ENCODE data around the gene CD9. TPM values are rescaled to one million over a fixed set of nuclear protein-coding genes. Genes with fewer than 3 reads are reported as not detected.

CD9 gene
- total and polyA plus RNA-seq, 12 donors = 14.9 to 461 (median 276) TPM

DNA sequence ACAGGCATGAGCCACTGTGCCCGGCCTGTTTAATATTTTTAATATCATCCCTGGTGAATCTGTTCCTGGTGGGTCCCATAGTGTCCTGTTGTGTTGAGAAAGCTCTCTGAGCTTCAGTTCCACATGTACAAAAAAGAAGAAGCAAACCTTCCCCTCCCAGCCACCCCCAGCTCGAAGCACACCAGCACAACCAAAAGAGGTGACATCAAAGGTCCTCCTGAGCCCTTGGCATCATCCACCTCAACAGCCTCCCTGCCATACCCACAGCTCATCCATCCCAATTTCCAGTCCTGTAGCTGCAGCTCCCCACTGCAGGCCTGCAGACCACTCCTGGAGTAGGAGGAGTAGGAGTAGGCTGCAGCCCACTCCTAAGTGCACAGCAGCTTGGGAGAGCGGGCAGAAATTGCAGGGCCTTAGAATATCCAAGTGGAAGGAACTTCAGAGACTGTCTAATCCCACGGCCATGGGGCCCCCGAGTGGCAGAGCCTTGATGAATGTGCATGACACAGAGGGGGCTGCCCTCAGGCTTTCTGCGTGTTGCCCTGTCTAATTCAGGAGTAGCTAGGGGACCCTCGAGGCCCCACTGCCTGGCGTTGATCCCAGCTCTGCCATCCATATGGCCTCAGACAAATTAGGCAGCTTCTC, 36.7 kb upstream of the CD9 start:
- intact Hi-C loops (cut with DNase I) = no loop called here
- Histone ChIP-seq H3K27me3 (no peaks in the 10 kb centered on the region), H3K4me3 (no peak overlapping the region), H3K36me3 (replicated peaks in 1 of 2) (no peaks in the 10 kb centered on the region), H3K9me3 (replicated peaks in 1 of 3) (no peaks in the 10 kb centered on the region), H3K4me1 (replicated peaks in 1 of 2) (peaks cover 18 to 21% of the 10 kb centered on the region in 2 donors), H3K27ac (no peak overlapping the region)
- WGBS, 4 donors = 77 to 97% (median 84%) methylated on average over 2 to 8 of the region's 8 CpGs
- TF ChIP-seq, protein P1, sequence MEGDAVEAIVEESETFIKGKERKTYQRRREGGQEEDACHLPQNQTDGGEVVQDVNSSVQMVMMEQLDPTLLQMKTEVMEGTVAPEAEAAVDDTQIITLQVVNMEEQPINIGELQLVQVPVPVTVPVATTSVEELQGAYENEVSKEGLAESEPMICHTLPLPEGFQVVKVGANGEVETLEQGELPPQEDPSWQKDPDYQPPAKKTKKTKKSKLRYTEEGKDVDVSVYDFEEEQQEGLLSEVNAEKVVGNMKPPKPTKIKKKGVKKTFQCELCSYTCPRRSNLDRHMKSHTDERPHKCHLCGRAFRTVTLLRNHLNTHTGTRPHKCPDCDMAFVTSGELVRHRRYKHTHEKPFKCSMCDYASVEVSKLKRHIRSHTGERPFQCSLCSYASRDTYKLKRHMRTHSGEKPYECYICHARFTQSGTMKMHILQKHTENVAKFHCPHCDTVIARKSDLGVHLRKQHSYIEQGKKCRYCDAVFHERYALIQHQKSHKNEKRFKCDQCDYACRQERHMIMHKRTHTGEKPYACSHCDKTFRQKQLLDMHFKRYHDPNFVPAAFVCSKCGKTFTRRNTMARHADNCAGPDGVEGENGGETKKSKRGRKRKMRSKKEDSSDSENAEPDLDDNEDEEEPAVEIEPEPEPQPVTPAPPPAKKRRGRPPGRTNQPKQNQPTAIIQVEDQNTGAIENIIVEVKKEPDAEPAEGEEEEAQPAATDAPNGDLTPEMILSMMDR (IDR thresholded peaks at IDR 0.05) = no peak
- no peak for TF ChIP-seq POLR2A (IDR thresholded peaks at IDR 0.05)
- DNase-seq = no peak

DNA sequence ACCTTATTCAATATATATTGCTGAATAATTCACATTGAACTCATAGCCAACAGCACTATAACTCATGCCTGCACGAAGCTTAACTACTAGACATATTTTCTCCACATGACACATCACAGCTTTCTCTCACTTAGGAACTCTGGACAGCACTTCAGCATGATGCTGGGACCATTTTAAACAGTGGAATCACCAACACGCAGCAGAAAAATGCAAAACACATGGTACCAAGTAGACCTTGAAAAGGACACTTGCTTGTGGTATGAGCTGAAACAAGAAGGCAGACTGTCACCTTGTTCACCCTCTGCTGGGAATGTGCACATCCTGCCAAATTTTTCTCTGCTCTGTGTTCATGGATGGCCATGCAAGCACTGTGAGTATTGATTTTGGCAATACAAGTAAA, 34.8 kb upstream of the CD9 start:
- no peaks in the 10 kb centered on the region for H3K9me3 ChIP-seq (replicated peaks in 1 of 3)
- 68 to 79% (median 71%) methylated on average over 2 of the region's 2 CpGs for WGBS, 4 donors
- H3K27me3 ChIP-seq = no peaks in the 10 kb centered on the region
- TF ChIP-seq, protein P1 (IDR thresholded peaks at IDR 0.05) = no peak
- no peak for TF ChIP-seq POLR2A (IDR thresholded peaks at IDR 0.05)
- peaks cover 18 to 23% of the 10 kb centered on the region in 2 donors for H3K4me1 ChIP-seq (replicated peaks in 1 of 2)
- H3K27ac ChIP-seq = no peak overlapping the region
- intact Hi-C loops (cut with DNase I) = no loop called here
- no peak for DNase-seq
- H3K36me3 ChIP-seq (replicated peaks in 1 of 2) = no peaks in the 10 kb centered on the region
- H3K4me3 ChIP-seq = no peak overlapping the region

DNA sequence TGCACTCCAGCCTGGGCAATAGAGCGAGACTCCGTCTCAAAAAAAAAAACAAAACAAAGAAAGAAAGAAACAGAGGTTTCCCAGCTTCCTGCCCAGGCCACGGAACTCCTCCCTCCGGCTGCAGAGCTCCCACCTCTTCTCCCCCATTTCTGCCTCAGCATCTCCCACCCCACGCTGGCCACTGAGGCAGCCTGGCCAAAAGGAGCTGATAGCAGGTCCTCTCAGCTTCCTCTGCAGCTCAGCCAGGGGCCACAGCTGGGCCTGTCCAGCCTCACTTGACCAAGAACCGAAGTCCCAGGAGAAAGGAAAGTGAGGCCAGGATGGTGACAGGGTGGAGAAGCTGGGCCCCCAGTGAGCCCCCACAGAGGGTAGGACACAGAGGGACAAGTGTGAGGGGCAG, 33.4 kb upstream of the CD9 start:
- intact Hi-C loops (cut with DNase I) = no loop called here
- Histone ChIP-seq H3K9me3 (replicated peaks in 1 of 3) (no peaks in the 10 kb centered on the region), H3K27me3 (no peaks in the 10 kb centered on the region), H3K4me3 (no peak overlapping the region), H3K36me3 (replicated peaks in 1 of 2) (no peaks in the 10 kb centered on the region), H3K4me1 (replicated peaks in 1 of 2) (peaks cover 18 to 23% of the 10 kb centered on the region in 2 donors), H3K27ac (peak overlapping the region; percentile 89 to 98 (median 98))
- peak in 2 of 7 donors; percentile 16 to 28 for DNase-seq
- TF ChIP-seq, protein P1 (IDR thresholded peaks at IDR 0.05) = no peak
- TF ChIP-seq POLR2A (IDR thresholded peaks at IDR 0.05) = no peak
- WGBS, 4 donors = 76 to 83% (median 80%) methylated on average over 4 to 6 of the region's 6 CpGs

DNA sequence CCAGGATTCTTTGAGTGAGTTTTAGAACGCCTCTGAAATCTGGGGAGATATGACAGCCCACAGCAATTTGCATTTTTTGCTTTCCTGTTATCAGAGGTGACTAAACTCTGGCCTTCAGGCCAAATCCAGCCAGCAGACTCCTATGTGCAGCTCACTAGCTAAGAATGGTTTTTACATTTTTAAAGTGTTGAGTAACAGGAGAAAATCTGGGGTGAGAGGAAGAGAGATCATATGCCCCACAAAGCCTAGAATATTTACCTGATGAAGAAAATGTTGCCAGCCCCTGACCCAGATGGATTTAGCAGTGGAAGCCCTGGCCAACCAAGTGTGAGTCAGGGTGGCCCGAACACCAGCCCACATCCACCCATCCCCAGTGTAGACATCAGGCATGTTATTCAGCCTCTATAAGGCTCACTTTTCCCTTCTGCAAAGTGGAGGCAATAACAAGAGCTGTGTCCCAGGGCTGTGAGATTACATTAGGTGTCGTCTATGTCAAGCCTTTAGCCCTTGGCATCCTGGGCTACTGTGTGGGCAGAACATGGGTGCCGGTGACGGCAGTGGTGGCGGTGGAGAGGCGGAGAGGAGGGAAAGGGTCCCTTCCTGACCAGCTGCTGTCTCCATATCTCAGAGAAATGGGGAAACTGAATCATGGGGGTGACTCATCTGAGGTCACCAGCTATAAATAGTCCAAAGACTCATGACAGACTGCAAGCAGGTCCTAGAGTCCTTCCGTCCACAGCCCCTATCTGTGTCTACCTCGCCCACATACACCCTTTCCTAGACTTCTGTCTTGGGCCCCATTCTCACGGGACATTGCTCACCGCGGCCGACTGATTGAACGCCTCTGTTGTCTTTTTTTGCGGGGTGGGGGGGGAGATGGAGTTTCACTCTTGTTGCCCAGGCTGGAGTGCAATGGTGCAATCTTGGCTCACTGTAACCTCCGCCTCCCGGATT, 32.6 kb upstream of the CD9 start:
- peak; percentile 77 to 92 (median 89) for DNase-seq
- WGBS, 4 donors = 25 to 34% (median 31%) methylated on average over 13 to 17 of the region's 17 CpGs
- H3K4me3 ChIP-seq = peak overlapping the region in 1 of 4 donors; percentile 22
- H3K27ac ChIP-seq = peak overlapping the region; percentile 89 to 98 (median 98)
- H3K4me1 ChIP-seq (replicated peaks in 1 of 2) = peaks cover 18 to 23% of the 10 kb centered on the region in 2 donors
- no peaks in the 10 kb centered on the region for H3K27me3 ChIP-seq
- H3K36me3 ChIP-seq (replicated peaks in 1 of 2) = no peaks in the 10 kb centered on the region
- TF ChIP-seq, protein P1 (IDR thresholded peaks at IDR 0.05) = no peak
- TF ChIP-seq POLR2A (IDR thresholded peaks at IDR 0.05) = peak; percentile 30 to 83
- intact Hi-C loops (cut with DNase I) = no loop called here
- no peaks in the 10 kb centered on the region for H3K9me3 ChIP-seq (replicated peaks in 1 of 3)
